Transverse colon (tissue), 3 donors: ENCODE data around the gene SRP68.
"Not testable (repeated sequence)": the region's sequence is repeated elsewhere in the genome, so short reads cannot be mapped to it uniquely, and the experiment has no call there.

Source experiments
- POLR2A ChIP-seq: fragments of 450-650 bp; IDR thresholded peaks from one replicate; pipeline ENCODE4 v1.6.1; 2016; ENCODE audit warnings: antibody characterized with exemption, mild to moderate bottlenecking, moderate library complexity
- TF ChIP-seq, protein P1 (sequence below), 5 experiments: fragments of 200-600 bp in 3 of 5; fragments of 450-650 bp in 2 of 5; sonication (generic) in 3 of 5; IDR thresholded peaks; 1 replicate in 2 of 5; 2 replicates in 3 of 5; pipeline ENCODE4 v1.5.1; 2016 to 2017; ENCODE audit warnings: antibody characterized with exemption in 5 of 5, inconsistent platforms in 3 of 5, mild to moderate bottlenecking in 2 of 5, moderate library complexity in 1 of 5

DNA sequence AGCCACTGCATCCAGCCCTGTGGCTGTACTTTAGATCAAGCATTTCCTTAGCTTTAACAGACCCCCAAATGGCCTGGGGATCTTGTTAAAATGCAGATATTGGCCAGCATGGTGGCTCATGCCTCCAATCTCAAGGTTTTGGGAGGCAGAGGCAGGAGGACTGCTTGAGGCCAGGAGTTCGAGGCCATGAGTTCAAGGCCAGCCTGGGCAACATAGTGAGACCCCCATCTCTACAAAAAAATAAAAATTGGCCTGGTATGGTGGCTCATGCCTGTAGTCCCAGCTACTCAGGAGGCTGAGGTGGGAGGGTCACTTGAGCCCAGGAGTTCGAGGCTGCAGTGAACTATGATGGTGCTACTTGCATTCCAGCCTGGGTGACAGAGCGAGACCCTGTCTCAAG is 29.4 kb downstream of the SRP68 start:
- TF ChIP-seq, protein P1, sequence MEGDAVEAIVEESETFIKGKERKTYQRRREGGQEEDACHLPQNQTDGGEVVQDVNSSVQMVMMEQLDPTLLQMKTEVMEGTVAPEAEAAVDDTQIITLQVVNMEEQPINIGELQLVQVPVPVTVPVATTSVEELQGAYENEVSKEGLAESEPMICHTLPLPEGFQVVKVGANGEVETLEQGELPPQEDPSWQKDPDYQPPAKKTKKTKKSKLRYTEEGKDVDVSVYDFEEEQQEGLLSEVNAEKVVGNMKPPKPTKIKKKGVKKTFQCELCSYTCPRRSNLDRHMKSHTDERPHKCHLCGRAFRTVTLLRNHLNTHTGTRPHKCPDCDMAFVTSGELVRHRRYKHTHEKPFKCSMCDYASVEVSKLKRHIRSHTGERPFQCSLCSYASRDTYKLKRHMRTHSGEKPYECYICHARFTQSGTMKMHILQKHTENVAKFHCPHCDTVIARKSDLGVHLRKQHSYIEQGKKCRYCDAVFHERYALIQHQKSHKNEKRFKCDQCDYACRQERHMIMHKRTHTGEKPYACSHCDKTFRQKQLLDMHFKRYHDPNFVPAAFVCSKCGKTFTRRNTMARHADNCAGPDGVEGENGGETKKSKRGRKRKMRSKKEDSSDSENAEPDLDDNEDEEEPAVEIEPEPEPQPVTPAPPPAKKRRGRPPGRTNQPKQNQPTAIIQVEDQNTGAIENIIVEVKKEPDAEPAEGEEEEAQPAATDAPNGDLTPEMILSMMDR (IDR thresholded peaks at IDR 0.05): not testable (repeated sequence)
- TF ChIP-seq POLR2A: not testable (repeated sequence)
